NCI-H1930 (cell line): ENCODE results near the gene PSMC1.
A peak's percentile ranks its signal among the peaks of the same experiment; 100 is the strongest.
"Not testable (repeated sequence)": the region's sequence is repeated elsewhere in the genome, so short reads cannot be mapped to it uniquely, and the experiment has no call there.

Source experiments
- DNase-seq, 2 experiments: peaks; one replicate each; lab custom pipeline; 2025; lab: John Stamatoyannopoulos, UW

Gene PSMC1

DNA sequence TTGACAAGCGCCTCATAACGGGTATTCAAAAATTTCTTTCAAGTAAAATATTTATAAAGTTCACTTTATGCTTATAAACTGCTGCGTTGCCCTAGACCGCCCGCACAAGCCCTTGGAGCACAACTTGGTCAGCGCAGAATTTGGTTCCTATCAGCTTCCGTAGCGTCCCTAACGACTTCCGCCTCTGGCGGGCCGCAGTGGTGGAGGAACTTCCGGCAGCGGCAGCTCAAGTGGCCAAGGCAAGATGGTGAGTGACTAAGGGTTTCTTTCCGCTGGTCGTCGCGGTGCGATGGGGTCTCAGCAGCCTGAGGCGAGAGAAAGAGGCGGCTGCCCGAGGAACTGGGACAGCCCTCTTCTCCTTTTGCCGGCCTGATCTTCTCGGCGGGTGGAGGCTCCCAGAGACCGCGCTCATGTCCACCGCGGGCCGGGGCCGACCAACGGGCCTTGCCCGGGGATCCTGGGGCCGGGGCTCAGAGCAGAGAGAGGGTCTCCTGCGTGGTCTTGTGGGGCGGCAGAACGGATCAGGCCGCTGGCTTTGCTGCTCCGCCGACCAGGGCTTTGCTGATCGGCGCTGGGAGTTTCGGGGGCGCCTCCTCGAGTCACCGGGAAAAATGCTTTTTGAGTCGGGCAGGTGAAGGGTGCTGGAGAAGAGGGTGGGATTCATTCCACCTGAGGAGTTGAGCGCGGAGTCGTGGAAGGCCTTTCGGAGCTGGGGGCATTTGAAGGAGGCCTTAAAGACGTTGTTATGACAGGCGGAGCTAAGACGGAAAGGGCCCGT is at the start of gene PSMC1:
Gene PSMC1, plus strand, starts transcription at position 200 of the 778 bp plus-strand sequence. Its CDS starts 45 bp downstream, at position 245.
- peak; percentile 70 to 89 for DNase-seq

DNA sequence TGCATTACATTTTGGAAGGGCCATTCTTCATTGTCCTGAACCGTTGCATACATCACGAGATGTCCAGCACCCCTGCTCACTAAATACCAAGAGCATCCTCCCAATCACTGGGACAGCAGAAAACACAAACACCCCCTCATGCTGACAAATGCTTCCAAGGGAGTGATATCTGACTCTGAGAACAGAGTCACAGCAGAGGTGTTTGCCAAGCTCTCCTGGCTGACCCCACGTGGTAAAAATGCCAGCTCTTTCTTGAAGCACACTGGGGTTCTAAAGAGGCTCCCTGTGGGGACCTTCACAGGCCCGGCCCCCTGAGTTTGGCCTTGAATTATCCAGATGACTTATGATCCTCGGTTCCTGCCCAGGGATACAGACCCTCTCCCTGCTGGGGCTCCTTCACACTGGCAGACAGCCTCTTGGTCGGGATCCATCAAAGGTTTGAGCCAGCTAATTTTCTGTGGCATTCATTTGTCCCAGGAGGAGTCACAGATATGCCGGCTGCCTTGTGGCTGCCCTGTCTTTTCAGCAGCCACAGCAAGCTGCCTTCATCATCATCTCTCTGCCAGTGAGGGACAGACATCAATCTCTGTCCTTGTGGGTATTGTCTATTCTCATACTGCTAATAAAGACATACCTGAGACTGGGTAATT is 43.1 kb upstream of the PSMC1 start:
- no peak for DNase-seq

DNA sequence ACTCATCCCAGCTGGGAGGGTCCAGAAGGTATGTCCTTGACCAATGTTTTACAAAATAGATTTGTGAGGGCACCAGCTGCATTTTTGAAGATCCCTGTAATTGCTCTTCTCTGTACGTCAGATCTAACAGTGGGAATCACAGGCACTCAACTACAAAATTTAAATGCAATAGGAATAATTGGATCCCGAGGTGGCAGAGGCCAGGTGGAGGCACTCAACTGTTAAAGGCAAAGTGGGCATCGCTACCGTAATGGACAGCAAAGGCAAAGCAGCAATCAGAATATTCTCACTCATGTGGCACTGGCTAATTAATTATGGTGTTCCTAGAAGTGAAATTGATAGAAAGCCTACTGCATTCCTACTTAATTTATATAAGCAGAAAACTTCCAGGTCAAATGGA is 27.9 kb upstream of the PSMC1 start:
- no peak for DNase-seq

- not testable (repeated sequence) for DNase-seq
Measured at GRCh38 chr14:90229942-90230341, 26.4 kb upstream of the PSMC1 start.

DNA sequence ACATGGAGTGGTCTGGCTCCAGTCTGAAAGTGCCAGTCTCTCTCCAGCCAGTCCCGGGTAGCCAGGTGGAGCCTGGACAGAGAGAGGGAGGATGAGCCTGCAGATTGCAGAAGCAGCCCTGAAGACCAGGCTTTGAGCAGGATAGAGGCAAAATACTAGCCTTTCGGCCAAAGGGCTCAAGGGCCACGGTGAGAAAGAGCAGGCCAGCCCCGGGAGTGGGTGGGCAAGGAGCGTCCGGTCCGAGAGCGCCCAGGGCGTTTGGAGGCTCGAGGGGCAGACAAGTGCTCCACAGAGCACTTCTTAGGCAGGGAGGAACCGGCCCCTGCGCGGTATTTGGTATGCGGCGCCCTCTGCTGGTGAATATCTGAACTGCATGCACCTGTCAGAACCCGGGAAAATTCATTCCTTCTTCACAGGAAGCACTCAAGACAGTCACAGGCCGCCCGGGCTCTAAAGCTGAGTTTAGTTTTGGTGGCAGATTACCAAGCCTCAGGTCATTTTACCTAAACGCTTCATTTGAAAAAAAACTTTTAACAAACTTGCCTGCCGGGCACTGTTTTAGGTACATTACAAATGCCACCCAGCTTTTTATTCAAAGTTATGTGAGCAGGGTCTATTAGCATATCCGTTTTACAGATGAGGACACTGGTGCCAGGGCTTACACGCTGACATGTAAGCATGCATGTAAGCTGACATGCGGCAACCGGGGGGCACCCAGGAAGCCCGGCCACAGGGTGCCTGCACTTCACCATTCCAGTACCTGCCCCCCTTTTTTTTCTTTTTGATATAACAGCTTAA is 21.0 kb upstream of the PSMC1 start:
- DNase-seq = peak; percentile 27 to 41

DNA sequence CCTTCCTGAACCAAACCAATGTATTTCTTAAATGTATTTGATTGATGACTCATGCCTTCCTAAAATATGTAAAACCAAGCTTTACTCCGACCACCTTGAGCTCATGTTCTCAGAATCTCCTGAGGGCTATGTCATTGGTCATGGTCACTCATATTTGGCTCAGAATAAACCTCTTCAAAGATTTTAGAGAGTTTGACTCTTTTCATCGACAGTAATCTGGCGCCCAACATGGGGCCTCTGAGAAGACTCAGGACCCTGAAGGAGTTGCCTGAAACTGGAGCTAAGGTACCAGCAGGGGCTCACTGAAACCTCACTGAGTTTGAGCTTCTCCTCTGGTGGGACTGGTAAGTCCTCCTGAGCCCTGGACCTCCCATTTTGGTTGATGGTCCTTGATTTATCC is 17.2 kb upstream of the PSMC1 start:
- no peak for DNase-seq

DNA sequence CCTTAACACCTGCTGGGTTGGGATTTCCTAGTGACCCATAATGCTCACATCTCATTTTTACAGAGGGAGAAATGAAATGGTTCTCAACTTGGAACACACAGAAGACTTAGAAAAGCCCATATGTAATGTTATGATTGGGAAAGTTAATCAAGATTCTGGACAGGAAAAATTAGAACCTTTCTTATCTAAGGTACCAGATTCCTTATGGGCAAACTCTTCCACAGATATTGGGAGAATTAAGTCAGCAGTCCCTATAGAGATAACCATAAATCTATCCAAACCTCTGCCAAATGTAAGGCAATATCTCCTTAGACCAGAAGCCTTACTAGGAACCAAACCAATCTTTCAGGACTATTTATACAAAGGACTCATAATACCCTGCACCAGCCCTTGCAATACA is 13.9 kb upstream of the PSMC1 start:
- DNase-seq = no peak

DNA sequence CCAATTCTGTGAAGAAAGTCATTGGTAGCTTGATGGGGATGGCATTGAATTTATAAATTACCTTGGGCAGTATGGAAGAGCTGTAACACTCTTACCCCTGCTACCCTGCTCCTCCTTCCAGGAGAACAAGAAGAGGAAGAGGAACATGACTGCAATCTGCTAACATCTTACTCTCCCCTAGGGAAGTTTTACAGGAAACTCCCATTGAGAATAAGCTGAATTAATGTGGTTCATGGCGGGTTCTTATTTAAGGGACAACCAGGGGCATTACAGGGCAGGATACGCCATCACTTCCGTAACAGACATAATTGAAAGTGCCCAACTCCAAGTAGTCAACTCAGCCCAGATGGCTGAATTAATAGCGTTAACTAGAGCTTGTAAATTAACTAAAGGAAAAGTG is 9.4 kb upstream of the PSMC1 start:
- no peak for DNase-seq

DNA sequence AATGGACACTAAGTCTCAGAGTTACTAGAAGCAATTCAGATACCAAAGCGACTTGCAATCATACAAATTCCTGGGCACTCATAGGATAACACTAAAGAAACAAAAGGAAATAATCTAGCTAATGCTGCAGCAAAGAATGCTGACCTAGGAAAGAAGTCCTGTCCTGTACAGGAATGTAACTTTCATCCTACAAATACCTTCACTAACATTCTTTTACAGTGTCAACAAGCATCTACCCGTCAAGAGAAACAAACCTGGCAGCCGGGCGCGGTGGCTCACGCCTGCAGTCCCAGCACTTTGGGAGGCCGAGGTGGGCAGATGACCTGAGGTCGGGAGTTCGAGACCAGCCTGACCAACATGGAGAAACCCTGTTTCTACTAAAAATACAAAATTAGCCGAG is 8.9 kb upstream of the PSMC1 start:
- not testable (repeated sequence) for DNase-seq

DNA sequence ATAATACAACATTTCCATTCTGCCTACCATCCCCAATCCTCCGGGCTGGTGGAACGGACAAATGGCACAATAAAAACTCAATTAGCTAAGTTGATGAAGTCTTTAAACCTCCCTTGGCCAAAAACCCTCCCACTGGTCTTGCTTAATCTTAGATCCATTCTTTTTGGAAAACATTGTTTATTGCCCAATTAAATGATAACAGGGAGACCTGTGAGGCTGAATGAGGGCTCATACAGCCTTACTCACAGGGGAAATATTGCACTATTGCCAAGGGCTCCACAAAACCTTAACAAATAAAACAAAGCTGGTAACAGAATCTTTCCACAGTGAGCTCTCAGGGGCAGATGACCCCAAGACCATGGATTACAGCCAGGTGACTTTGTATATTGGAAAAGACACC is 7.8 kb upstream of the PSMC1 start:
- no peak for DNase-seq

DNA sequence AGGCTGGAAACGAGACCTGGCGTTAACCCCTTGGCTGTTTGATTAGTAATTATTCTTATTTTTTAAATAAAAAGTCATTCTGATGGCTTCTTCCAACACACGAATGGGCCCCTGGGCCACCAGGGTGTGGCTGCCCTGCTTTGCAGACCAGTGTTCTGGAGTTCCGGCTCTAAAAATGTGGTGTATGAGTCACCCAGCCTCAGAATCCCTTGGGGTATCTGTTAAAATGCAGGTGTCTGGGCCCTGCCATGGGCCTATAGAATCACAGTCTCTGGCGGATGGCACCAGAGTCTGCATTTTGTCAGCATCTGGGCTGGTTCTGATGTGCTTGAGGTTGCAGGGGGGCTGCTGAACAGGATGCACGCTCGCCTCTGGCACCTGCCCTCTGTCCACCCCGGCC is 2.5 kb upstream of the PSMC1 start:
- DNase-seq = no peak

DNA sequence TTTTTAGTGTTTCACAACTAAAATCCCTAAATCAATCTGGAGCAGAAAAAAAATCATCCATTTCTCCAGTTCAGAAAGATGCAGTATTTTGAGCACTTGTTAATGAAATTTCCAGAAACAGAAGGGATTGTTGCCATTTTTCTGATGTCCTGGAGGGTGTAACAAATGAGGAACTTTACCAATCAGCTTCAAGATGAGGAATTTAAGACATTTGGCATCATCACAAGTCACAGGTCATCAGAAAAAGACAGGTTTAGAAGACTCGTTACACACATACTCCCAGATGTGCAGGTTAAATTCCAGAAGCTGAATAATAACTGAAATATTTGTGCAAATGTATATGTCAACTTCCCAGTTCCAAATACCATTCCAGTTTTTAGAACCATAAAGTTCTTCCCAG is 482 bp upstream of the PSMC1 start:
- DNase-seq = no peak

DNA sequence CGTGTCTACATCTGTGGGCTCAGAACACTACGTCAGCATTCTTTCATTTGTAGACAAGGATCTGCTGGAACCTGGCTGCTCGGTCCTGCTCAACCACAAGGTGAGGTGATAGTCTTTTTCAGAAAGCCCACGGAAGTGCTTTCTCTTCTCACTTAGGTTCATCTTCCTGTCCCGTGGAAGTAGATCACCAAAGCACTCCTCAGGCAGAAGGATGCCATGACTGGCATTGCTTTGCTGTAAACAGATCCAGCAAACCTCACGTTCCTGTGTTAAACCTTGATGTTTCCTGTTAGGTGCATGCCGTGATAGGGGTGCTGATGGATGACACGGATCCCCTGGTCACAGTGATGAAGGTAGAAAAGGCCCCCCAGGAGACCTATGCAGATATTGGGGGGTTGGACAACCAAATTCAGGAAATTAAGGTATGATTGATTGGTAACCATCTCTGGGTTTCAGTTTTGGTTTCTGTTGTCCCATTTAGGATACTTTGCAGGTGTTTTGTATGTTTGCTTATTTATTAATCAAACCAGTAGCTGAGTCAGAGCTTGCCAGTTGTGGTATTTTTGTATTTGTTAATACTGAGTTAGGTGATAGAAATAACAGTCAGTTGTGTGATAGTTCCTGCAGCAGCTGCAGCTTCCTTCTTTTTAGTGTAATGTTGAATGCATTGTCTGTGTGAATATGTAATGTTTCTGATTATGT is 7.5 kb downstream of the PSMC1 start:
- DNase-seq = no peak

- no peak for DNase-seq
Measured at GRCh38 chr14:90266441-90267154, 10.2 kb downstream of the PSMC1 start.

GRCh38 chr14:90268420-90268819 is 12.1 kb downstream of the PSMC1 start:
- DNase-seq = no peak

DNA sequence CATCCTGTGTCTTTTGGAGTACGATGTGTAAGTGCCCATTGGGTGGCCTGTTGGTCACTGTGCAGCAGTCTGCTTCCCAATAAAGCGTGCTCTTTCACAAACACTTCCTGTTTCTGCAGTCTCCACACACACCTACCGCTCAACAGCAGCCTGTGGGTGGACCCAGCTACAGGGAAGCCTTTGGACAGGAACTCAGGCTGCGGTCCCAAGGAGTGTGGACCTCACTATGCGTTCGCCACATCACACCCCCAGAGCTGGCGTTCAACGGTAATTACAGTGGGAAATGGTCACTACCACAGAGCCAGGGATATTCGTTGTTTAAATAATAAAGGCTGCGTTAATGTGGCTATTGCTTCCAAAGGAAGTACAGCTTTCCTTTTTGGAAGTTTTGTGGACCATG is 16.2 kb downstream of the PSMC1 start:
- DNase-seq = no peak

DNA sequence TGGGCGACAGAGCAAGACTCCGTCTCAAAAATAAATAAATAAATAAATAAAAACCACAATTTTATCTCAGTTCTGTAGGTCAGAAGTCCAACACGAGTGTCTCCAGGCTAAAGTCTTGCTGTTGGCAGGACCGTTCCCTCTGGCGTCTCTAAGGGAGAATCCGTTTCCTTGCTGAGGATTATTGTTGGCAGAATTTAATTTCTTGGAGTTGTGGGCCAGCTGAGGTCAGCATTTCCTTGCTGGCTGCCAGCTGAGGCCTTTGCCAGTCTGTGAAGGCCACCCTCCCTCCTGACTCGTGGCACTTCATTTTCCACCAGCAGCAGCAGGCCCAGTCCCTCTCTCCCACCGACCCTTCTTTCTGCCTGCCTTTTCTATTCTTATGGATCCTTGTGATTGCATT is 17.2 kb downstream of the PSMC1 start:
- no peak for DNase-seq

DNA sequence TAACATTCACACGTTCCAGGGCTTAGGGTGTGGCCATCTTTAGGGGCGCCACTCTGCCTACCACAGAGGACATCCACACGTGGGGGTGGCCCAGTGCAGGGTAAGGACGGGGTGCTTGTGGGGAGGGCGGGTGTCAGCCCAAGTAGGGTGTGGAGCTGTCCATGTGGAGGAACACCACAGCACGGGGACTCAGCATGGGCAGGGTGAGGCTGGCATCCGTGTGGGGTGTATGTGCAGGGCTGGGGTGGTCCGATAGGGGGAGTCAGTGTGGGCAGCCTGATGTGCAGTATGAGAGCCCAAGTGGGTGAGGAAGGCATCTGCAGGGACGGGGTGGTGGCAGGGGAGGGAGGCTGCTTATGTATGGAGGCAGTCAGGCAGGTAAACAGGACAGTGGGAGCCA is 17.7 kb downstream of the PSMC1 start:
- DNase-seq = no peak

GRCh38 chr14:90274808-90275457 is 18.6 kb downstream of the PSMC1 start:
- no peak for DNase-seq

- no peak for DNase-seq
Measured at GRCh38 chr14:90275458-90275814, 19.1 kb downstream of the PSMC1 start.

GRCh38 chr14:90275820-90276219 is 19.5 kb downstream of the PSMC1 start:
- no peak for DNase-seq
